Spleen (tissue), 11 donors: Measurements from ENCODE around the gene P2RY13. TPM values are rescaled to one million over a fixed set of nuclear protein-coding genes. Genes with fewer than 3 reads are reported as not detected.

ENCODE experiments used
- DNase-seq: peaks from one replicate; pipeline ENCODE4 v3.0.0-alpha.2; 2020
- H3K27ac ChIP-seq, 8 donors: fragments of 200-600 bp; sonication (generic) in 7 of 8; 1 replicate in 4 of 8; 2 replicates in 4 of 8; pipeline versions ENCODE4 v1.5.0 to v1.8.0; 2016 to 2021; ENCODE audit warnings: inconsistent platforms in 4 of 8, mild to moderate bottlenecking in 4 of 8, moderate library complexity in 1 of 8
- H3K27me3 ChIP-seq, 7 donors: fragments of 200-600 bp; sonication (generic) in 6 of 7; replicated peaks in 1 of 7; 1 replicate in 4 of 7; 2 replicates in 3 of 7; pipeline versions ENCODE4 v1.5.0 to v1.8.0; 2016 to 2021; ENCODE audit warnings: inconsistent platforms in 3 of 7, mild to moderate bottlenecking in 1 of 7
- H3K36me3 ChIP-seq, 6 donors: fragments of 200-600 bp; sonication (generic) in 5 of 6; 1 replicate in 4 of 6; 2 replicates in 2 of 6; pipeline versions ENCODE4 v1.5.0 to v1.8.0; 2016 to 2021; ENCODE audit warnings: inconsistent platforms in 2 of 6
- H3K4me1 ChIP-seq, 6 donors: fragments of 200-600 bp; sonication (generic) in 5 of 6; 1 replicate in 3 of 6; 2 replicates in 3 of 6; pipeline versions ENCODE4 v1.5.0 to v1.8.0; 2016 to 2021; ENCODE audit warnings: inconsistent platforms in 3 of 6
- H3K4me3 ChIP-seq, 8 donors: fragments of 200-600 bp; sonication (generic) in 7 of 8; 1 replicate in 4 of 8; 2 replicates in 4 of 8; pipeline versions ENCODE4 v1.5.0 to v1.8.0; 2016 to 2021; ENCODE audit warnings: inconsistent platforms in 4 of 8, mild to moderate bottlenecking in 4 of 8, moderate library complexity in 2 of 8
- H3K9me3 ChIP-seq, 8 donors: fragments of 200-600 bp; sonication (generic) in 7 of 8; 1 replicate in 4 of 8; 2 replicates in 4 of 8; pipeline versions ENCODE4 v1.5.0 to v1.8.0; 2016 to 2021; ENCODE audit warnings: inconsistent platforms in 4 of 8
- CTCF ChIP-seq, 11 experiments: fragments of 200-600 bp in 7 of 11; fragments of 450-650 bp in 4 of 11; sonication (generic) in 4 of 11; IDR thresholded peaks in 8 of 11; conservative IDR thresholded peaks in 3 of 11; 1 replicate in 7 of 11; 2 replicates in 4 of 11; pipeline versions ENCODE4 v1.4.0 to v1.8.0; 2016 to 2021; ENCODE audit warnings: antibody characterized with exemption in 11 of 11, inconsistent platforms in 4 of 11, mild to moderate bottlenecking in 1 of 11
- POLR2A ChIP-seq, 3 donors: fragments of 450-650 bp; IDR thresholded peaks; one replicate each; pipeline ENCODE4 v1.5.1; 2017; ENCODE audit warnings: antibody characterized with exemption in 3 of 3, mild to moderate bottlenecking in 1 of 3
- POLR2AphosphoS5 ChIP-seq, 3 donors: sonication (generic); formaldehyde crosslinking; IDR thresholded peaks; one replicate each; pipeline ENCODE4 v1.5.1; 2017; ENCODE audit warnings: antibody characterized with exemption in 3 of 3
- WGBS, 5 donors: extraction: QIAGEN DNeasy Blood & Tissue Kit in 3 of 5; methylation state at CpG; one replicate each; pipeline versions ENCODE4 v1.1.5 to v1.1.7; 2013 to 2018; 5-methylcytosine and 5-hydroxymethylcytosine counted together
- intact Hi-C: fragments of 100-400 bp; cut with DNase I; formaldehyde crosslinking; loops from one replicate; pipeline ENCODE4 v1.15.0; 2023; ENCODE audit warnings: low total_unique reads
- polyA plus RNA-seq, 3 donors: library from polyadenylated mRNA; stranded (reverse); fragments of 200-250 nt; gene quantifications; one replicate each; pipeline ENCODE4 v1.2.1, GENCODE V29; 2013
- total RNA-seq, 7 donors: library from RNA; depleted of rRNA in 3 of 7; stranded (reverse); fragments of >200 nt in 3 of 7; fragmentation: NEBNext Ultra II Directional in 4 of 7; extraction: Animal tissue kit (Norgen Biotek cat#: 25700) in 4 of 7; gene quantifications; one replicate each; pipeline versions ENCODE4 v1.1.0 to v1.2.1, GENCODE V29; 2016 to 2021
- donor health status: healthy with polysubstance abuse.
- donor health status: DM: no; HTN: no; CAD: no; lungs with moderate emphysema.
- donor health status: DM: no; HTN: no; CAD: no.
- donor health status: Bipolar disorder and iron deficiency.
- donor health status: healthy.
- donor health status: DM: no; HTN: no; CAD: no.
- donor health status: DM: yes; HTN: yes; CAD: no.

The P2RY13 gene
- total and polyA plus RNA-seq, 10 donors = 7.1 to 78.3 (median 39.2) TPM

- 65 to 97% (median 92%) methylated on average over 2 of the region's 2 CpGs for WGBS, 5 donors
Observed at GRCh38 chr3:151315136-151315535, 14.2 kb downstream of the P2RY13 start.

DNA sequence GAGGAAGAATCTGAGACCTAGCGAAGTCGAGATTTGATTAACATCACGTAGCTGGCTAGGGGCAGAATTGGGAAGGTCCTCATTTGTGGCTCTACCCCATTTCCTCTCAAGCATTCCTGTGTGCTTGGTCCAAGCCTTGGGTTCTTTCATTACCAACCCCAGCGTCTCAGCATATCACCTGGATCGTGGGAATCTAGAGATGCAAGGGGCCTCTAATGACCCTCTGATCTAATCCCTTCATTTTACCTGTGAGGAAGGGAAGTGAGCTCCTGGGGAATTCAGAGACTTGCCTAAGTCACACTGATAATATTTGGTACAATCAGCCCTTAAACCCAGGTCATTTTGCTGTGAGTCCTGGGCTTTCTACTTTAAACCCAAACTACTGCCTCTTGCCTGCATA, 14.8 kb downstream of the P2RY13 start:
- Histone ChIP-seq H3K4me1 (peaks cover 0 to 9% (median 0%) of the 10 kb centered on the region in 6 donors), H3K27me3 (no peaks in the 10 kb centered on the region), H3K9me3 (no peaks in the 10 kb centered on the region), H3K4me3 (no peak overlapping the region), H3K27ac (no peak overlapping the region), H3K36me3 (no peaks in the 10 kb centered on the region)
- 86 to 96% (median 93%) methylated on average over 5 of the region's 5 CpGs for WGBS, 5 donors
- TF ChIP-seq POLR2A (IDR thresholded peaks at IDR 0.05) (no peak), POLR2AphosphoS5 (IDR thresholded peaks at IDR 0.05) (no peak), CTCF (IDR thresholded peaks at IDR 0.05 in 8 of 11, conservative IDR thresholded peaks at IDR 0.05 in 3 of 11) (no peak)
- intact Hi-C loops = no loop called here
- DNase-seq = no peak

More at GRCh38 chr3:151315136-151315535, 14.2 kb downstream of the P2RY13 start:
- Histone ChIP-seq H3K9me3 (no peaks in the 10 kb centered on the region), H3K4me3 (no peak overlapping the region), H3K27ac (no peak overlapping the region), H3K27me3 (no peaks in the 10 kb centered on the region), H3K36me3 (no peaks in the 10 kb centered on the region), H3K4me1 (peaks cover 0 to 9% (median 0%) of the 10 kb centered on the region in 6 donors)
- DNase-seq = no peak
- intact Hi-C loops = no loop called here
- TF ChIP-seq CTCF (IDR thresholded peaks at IDR 0.05 in 8 of 11, conservative IDR thresholded peaks at IDR 0.05 in 3 of 11) (no peak), POLR2A (IDR thresholded peaks at IDR 0.05) (no peak), POLR2AphosphoS5 (IDR thresholded peaks at IDR 0.05) (no peak)

DNA sequence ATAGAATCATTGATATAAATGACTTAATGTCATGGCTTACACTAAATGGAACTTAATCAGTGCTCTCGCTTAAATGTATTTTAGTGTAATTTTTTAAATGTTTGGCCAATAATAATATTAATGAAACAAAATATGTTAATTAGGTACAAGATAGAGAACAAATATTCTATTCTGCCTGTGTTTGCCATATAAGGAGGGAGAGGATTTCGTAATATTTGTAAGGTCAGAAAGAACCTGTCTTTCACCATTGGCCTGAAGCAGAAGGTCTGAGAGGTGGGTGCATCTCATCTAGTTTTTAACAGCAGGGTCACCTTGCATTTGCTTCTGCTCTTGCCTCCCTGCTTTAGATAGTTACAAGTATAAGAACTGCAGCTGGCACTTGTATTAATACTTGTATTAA, 15.2 kb downstream of the P2RY13 start:
- 65 to 92% (median 88%) methylated on average over 2 of the region's 2 CpGs for WGBS, 5 donors
- no peak for DNase-seq
- no peaks in the 10 kb centered on the region for H3K27me3 ChIP-seq
- no peaks in the 10 kb centered on the region for H3K9me3 ChIP-seq
- no peak overlapping the region for H3K4me3 ChIP-seq
- H3K36me3 ChIP-seq = no peaks in the 10 kb centered on the region
- peaks cover 0 to 9% (median 0%) of the 10 kb centered on the region in 6 donors for H3K4me1 ChIP-seq
- H3K27ac ChIP-seq = no peak overlapping the region
- TF ChIP-seq POLR2A (IDR thresholded peaks at IDR 0.05) (no peak), CTCF (IDR thresholded peaks at IDR 0.05 in 8 of 11, conservative IDR thresholded peaks at IDR 0.05 in 3 of 11) (no peak), POLR2AphosphoS5 (IDR thresholded peaks at IDR 0.05) (no peak)
- intact Hi-C loops = no loop called here

DNA sequence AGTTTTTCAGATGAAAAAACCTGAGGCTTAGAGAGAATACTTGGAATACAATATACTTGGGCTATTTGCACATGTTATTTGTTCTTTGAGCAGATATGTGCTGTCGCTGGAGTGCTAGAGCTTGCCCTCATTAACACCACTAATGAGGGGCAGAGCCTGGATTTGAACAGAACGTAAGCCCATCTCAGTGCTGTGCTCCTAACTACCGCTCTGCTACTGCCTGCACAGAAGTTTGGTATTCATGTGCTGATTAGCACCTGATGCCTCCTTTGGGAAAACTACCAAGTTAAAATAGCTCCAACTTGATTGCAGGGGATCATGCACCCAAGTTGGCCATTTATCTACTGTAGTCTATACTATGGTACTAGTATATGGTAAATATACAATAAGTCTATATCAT, 16.4 kb downstream of the P2RY13 start:
- Histone ChIP-seq H3K4me1 (peaks cover 0 to 1% (median 0%) of the 10 kb centered on the region in 6 donors), H3K27ac (no peak overlapping the region), H3K36me3 (no peaks in the 10 kb centered on the region), H3K9me3 (no peaks in the 10 kb centered on the region), H3K27me3 (no peaks in the 10 kb centered on the region), H3K4me3 (no peak overlapping the region)
- WGBS, 5 donors = 92 to 96% (median 95%) methylated on average over 3 of the region's 3 CpGs
- DNase-seq = no peak
- TF ChIP-seq POLR2A (IDR thresholded peaks at IDR 0.05) (no peak), POLR2AphosphoS5 (IDR thresholded peaks at IDR 0.05) (no peak), CTCF (IDR thresholded peaks at IDR 0.05 in 8 of 11, conservative IDR thresholded peaks at IDR 0.05 in 3 of 11) (no peak)
- intact Hi-C loops = no loop called here
